AG09309 (cell line): ENCODE measurements around the gene TMEM8B.

Experiments used
- DNase-seq: peaks from one replicate; pipeline ENCODE4 v3.0.0-alpha.2; 2010; ENCODE audit warnings: low read depth
- H3K4me3 ChIP-seq: 2 replicates; pipeline ENCODE4 v1.5.1; 2011; ENCODE audit warnings: mild to moderate bottlenecking, low read depth, low read length, moderate library complexity; ENCODE audit not compliant: control insufficient read depth
- CTCF ChIP-seq: IDR thresholded peaks from 2 replicates; pipeline ENCODE4 v1.5.1; 2011; ENCODE audit warnings: mild to moderate bottlenecking, low read depth, low read length, inconsistent platforms; ENCODE audit not compliant: insufficient read depth, control insufficient read depth; ENCODE audit errors: missing control alignments

Gene TMEM8B

GRCh38 chr9:35858458-35858857, 29.4 kb downstream of the TMEM8B start:
- TF ChIP-seq CTCF, result no peak
- no peak for DNase-seq
- H3K4me3 ChIP-seq, result no peak overlapping the region

- no peak for TF ChIP-seq CTCF
- H3K4me3 ChIP-seq, result no peak overlapping the region
- no peak for DNase-seq
Measured at GRCh38 chr9:35859310-35859989, 30.4 kb downstream of the TMEM8B start.

GRCh38 chr9:35859990-35860339, 30.9 kb downstream of the TMEM8B start:
- no peak for DNase-seq
- no peak for TF ChIP-seq CTCF
- H3K4me3 ChIP-seq, result no peak overlapping the region

DNA sequence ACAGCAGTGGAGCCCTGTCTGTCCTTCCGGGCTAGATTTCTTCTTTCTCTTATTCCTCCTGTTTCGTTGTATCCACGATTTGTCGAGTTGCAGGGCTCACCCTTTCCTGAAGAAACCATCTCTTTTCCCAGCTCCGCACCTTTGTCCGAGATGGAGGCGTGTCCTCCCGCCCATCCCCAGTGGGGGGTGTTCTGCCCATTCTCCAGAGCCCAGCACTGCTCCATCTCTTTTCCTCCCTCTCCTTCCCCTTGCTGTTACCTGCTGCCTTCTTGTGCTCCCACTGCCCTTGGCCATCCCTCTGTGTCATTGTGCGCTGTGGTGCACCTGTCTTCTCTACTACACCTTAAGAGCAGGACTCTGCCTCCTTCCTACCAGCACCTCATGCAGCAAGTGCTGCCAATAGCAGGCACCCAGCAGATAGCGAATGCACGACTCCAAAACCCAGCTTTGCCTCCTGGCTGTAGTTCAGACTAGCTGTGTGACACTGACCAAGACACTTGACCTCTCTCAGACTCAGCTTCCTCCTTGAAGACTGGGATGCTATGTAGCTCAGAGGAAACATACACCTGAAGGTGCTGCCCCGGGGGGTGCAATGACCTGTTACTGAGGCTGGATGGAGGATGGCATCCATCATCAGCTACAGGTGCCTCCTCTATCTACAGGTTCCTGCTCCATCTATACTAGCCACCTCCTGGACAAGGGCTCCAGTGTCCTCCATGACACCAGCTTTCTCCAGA, 32.3 kb downstream of the TMEM8B start:
- no peak for TF ChIP-seq CTCF
- no peak overlapping the region for H3K4me3 ChIP-seq
- no peak for DNase-seq

DNA sequence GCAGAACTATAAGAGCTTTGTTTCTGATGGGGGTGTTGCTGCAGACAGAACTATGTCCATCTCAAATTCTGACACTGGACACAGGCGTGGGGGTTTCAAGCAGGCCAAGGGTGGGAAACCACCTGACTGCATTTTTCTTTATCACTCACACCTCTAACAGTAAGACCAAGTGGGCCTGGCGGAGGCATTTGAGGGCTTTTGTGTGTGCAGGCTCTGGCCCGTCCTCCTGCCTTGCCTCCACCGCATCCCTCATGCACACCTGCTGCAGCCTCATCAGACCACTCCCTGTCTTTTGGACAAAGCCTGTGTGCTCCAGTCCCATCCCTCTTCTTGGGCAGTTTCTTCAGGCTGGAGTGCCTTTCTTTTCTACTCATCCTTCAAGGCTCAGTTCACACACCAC, 33.3 kb downstream of the TMEM8B start:
- TF ChIP-seq CTCF, result no peak
- no peak for DNase-seq
- H3K4me3 ChIP-seq, result no peak overlapping the region

- no peak overlapping the region for H3K4me3 ChIP-seq
- TF ChIP-seq CTCF, result no peak
- DNase-seq, result no peak
Measured at GRCh38 chr9:35863583-35863982, 34.6 kb downstream of the TMEM8B start.
